Gastrocnemius medialis (tissue), 4 donors: Measurements from ENCODE around the gene PKP4.

Source experiments
- POLR2A ChIP-seq, 2 donors: fragments of 450-650 bp; IDR thresholded peaks; one replicate each; pipeline ENCODE4 v1.6.1; 2017; ENCODE audit warnings: antibody characterized with exemption in 2 of 2, mild to moderate bottlenecking in 2 of 2, moderate library complexity in 2 of 2
- TF ChIP-seq, protein P1 (sequence below), 5 experiments: fragments of 450-650 bp in 3 of 5; fragments of 200-600 bp in 2 of 5; sonication (generic) in 2 of 5; IDR thresholded peaks in 4 of 5; conservative IDR thresholded peaks in 1 of 5; 1 replicate in 4 of 5; 2 replicates in 1 of 5; pipeline ENCODE4 v1.5.1; 2016 to 2019; ENCODE audit warnings: antibody characterized with exemption in 5 of 5, mild to moderate bottlenecking in 3 of 5, moderate library complexity in 3 of 5

- TF ChIP-seq, protein P1, sequence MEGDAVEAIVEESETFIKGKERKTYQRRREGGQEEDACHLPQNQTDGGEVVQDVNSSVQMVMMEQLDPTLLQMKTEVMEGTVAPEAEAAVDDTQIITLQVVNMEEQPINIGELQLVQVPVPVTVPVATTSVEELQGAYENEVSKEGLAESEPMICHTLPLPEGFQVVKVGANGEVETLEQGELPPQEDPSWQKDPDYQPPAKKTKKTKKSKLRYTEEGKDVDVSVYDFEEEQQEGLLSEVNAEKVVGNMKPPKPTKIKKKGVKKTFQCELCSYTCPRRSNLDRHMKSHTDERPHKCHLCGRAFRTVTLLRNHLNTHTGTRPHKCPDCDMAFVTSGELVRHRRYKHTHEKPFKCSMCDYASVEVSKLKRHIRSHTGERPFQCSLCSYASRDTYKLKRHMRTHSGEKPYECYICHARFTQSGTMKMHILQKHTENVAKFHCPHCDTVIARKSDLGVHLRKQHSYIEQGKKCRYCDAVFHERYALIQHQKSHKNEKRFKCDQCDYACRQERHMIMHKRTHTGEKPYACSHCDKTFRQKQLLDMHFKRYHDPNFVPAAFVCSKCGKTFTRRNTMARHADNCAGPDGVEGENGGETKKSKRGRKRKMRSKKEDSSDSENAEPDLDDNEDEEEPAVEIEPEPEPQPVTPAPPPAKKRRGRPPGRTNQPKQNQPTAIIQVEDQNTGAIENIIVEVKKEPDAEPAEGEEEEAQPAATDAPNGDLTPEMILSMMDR (IDR thresholded peaks at IDR 0.05 in 4 of 5, conservative IDR thresholded peaks at IDR 0.05 in 1 of 5) = no peak
- TF ChIP-seq POLR2A (IDR thresholded peaks at IDR 0.05) = no peak
Observed at GRCh38 chr2:158658396-158658795, 201.6 kb downstream of the PKP4 start.
